NCI-H446 treated with DMSO at 0.1 percent for 48 hours (cell line): ENCODE results near the gene APOBEC3C.
"Not testable (repeated sequence)": the region's sequence is repeated elsewhere in the genome, so short reads cannot be mapped to it uniquely, and the experiment has no call there.

Experiments
- DNase-seq: peaks from one replicate; lab custom pipeline; 2025; lab: John Stamatoyannopoulos, UW

APOBEC3C gene

DNA sequence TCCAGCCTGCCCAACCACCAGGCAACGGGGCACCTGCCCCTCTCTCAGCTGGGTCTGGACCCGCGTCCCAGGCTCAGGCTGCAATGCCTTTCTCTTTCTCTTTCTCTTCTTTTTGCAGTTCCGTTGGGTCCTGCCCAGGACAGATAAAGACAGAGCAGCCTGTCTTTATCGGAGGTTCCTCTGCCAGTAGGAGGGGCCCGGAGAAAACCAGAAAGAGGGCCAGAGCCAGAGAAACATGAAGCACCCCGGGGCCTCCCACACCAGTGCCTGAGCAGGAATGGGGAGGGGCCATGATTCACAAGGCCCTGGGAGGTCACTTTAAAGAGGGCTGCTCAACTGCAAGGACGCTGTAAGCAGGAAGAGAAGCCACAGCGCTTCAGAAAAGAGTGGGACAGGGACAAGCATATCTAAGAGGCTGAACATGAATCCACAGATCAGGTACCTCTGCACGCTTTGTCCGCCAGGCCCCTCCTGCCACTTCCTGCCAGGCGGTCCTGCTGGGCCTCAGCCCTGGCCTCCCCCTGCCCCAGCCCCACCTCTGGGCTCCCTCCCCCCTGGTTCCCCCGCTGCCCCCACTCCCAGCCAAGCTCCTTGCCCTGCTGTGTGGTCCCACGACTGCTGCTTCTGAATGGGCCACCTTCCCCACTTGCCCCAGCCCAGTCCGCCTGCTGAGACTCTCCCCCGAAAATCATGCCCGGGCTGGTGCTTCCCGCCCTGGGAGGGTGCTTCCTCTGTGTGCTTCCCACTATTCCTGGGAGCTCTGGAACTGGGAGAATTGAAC is at the start of gene APOBEC3C:
Gene APOBEC3C (plus strand): TSS at position 316 of the 781 bp plus-strand sequence. CDS start 106 bp downstream, at position 422.
- DNase-seq = no peak

DNA sequence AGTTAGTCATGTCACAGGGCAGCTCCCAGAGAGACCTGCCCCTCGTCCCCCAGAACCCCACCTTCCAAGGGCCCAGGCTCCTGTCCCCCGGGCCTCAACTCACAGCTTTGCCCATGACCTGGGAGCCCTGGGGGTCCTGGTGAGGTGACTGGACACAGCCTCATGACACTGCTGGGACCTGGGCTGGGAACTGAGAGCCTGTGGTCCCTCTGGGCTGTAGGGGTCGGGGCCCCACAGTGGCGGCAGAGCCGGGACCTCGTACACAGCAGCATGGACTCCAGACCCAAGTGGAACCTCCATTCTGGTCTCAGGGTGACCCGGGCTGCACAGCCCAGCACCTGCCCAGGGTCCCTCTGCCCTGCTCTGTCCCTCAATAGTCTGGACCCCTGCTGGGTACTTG is 49.8 kb upstream of the APOBEC3C start:
- no peak for DNase-seq

DNA sequence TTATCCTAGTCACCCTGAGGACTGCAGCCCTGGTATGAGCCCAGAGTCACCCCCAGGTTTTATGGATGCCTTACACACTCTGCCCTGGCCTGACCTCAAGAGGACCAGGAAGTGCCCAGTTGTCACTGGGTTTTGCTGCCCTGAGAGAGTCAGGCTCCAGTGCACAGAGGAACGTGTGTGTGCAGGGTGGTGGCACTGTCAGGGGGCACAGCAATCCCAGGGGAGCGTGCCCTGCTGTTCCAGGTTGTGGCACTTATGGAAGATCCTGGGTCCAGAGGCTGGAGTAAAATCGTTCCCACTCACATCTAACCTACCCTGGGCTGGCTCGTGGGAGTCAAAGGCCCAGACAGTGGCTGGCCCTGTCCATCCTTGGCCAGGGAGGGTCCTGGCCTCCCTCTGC is 49.1 kb upstream of the APOBEC3C start:
- DNase-seq = no peak

- no peak for DNase-seq
These were observed 48.3 kb upstream of the APOBEC3C start for GRCh38 chr22:38965614-38966379.

DNA sequence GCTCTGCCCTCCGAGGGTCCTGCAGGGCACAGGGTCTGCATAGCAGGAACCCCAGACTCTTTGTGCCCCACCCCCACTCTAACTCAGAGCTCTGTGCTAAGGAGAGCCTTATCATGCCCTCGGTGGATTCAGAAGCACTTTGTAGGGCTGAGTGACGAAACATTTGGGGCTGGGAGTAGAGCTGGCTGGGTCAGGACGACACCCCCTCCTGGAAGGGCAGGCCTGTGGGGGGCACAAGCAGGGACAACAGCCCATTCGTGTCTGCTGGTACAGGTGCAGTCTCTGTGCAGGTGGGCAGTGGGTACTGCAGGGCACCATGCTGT is 47.7 kb upstream of the APOBEC3C start:
- DNase-seq = no peak

DNA sequence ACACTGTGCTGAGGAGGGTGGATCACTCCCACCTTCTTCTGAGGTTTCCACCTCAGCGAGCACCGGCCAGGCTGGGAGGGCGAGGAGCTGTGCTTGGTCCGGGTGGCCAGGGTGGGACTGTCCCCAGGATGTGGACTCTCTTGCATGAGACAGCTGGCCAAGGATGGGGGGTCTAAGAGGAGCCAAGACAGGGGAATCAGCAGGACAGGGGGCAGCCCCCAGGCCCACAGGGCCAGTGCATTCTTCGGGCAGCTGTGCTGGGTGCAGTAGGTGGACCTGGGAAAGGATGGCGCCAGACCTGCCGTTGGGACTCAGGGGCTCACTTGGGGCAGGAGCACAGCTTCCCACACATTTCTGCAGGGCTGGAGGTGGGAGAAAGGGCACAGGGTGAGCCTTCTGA is 47.1 kb upstream of the APOBEC3C start:
- no peak for DNase-seq

GRCh38 chr22:38967451-38968450 is 46.3 kb upstream of the APOBEC3C start:
- DNase-seq = no peak

DNA sequence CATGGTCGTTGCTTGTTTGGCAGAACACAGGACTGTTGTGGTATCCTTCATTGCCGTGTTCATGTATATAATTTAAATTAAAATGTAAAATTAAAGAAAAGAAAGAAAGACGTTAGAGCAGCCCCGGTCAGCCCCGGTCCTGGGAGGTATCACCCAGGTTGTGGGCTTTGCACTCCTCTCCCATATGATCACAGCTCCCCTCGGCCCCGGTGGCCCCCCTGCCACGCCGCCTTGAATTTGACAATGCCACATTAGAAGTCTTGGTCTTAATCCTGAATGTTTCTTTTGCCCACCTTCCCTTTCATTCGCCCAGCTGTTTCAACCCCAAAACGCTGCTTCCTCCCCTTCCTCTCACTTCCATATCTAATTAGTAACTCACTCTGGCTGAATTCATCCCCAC is 45.3 kb upstream of the APOBEC3C start:
- no peak for DNase-seq

DNA sequence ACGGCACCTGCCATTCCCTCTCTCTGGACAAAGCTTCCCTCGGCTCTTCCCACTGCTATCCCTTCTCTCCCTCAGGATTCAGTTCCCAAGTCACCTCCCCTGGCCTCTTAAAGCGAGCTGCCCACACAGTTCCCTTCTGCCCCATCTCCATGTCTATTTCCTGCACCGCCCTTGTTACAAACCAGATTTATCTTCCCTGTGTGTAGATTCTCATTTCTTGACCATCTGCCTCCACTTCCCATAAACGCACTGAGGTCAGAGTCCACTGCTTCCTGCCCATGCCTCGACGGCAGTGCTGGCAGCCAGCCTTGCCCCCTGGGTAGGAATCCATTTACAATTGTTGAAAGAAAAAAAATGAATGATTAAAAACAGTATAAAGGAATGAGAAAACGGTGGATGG is 43.5 kb upstream of the APOBEC3C start:
- DNase-seq = no peak

DNA sequence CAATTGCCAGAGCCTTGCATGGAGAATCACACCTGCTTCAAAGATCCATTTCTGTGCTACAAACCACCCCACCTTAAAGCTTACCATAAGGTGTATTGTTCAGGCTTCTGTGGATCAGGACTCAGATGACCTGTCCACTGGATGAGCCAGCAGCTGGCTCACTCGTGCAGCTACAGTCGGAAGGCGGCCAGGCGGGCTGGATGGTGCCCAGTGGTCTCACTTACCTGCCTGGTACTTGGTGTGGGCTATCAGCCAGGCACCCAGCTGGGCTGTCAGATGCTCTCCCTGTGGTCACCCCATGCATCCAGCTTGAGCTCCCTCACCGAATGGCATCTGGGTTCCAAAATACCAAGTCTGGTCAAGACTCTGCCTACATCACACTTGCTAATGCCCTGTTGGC is 42.9 kb upstream of the APOBEC3C start:
- no peak for DNase-seq

DNA sequence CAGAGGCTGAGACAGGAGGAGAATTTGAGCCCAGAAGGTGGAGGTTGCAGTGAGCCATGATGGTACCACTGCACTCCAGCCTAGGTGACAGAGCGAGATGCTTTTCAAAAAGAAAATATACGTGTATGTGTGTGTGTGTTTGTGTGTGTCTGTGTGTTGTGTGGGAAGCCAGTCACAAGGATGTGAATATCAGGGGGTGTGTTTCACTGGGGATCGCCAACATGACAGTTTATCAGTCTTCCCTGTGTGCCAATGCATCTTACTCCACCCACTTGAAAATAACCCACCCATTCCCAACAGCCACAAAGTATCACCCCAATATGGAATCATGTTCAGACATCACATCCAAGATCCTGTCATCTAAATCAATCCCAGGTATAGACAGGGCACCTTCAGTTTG is 42.3 kb upstream of the APOBEC3C start:
- no peak for DNase-seq

DNA sequence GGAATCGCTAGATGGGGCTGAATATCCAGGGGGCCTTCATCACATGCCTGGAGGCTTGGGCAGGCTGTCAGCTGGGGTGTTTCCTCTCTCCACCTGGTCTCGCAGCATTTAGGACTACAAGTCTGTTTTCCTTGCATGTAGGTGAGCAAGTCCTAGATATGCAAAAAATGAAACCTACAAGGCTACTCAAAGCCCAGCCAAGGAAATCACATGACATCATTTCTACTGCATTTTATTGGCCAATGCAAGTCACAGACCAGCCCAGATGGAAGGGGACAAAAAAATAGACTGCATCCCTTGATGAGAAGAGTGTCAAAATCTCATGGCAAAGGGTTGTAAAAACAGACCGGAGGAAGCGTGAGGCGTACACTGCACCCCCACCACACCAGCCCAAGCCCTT is 41.5 kb upstream of the APOBEC3C start:
- DNase-seq = no peak

DNA sequence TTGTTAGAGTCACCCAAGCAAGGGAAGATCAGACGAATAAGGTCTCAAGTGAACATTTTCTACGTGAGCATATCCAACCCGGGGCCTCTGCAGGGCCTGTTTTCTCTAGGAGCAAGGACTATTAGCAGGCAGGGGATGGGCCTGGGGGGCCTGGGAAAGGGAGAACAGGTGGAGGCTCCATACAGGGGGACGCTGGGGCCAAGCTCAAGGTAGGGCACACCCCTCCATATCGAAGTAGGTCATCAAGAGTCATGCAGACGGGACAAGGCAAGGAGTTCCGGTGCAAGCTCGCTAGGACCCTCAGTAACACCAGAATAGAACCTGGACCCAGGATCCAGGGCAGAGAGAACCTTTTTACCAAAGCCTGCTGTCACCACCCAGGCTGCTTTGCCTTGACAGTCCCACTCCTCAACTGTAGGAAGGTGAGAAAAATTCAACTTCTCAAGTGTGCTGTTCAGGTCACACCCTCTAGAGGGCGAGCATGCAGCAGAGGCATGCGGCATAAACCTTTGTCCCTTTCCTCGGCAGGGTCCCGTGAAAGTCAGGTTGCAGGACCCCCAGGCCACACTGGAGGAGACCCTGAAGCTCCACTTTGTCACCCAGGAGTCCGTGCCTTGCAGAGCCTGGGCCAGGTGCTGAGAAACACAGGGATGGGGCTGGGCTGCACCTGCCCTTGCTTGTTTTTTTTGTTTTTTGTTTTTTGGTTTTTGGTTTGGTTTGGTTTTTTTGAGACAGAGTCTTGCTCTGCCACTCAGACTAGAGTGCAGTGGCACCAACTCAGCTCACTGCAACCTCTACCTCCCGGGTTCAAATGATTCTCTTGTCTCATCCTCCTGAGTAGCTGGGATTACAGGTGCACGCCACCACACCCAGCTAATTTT is 40.5 kb upstream of the APOBEC3C start:
- no peak for DNase-seq

GRCh38 chr22:38974170-38974825 is 39.8 kb upstream of the APOBEC3C start:
- DNase-seq = no peak

DNA sequence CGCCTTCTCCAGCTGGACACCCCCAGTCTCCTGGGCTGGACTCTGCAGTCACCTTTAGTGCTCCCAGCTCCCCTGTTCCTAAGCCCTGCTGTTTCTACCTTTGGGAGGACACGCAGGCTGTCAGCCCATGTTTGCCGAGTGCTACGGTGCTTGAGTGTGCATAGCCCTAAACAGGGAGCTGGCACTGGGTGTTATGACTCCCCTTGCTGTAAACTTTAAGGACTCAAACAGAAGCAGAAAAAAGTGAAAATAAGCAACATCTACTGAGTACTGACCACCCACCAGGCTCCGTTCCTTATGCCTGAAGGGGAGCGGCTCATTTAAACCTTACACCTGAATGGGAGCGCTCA is 39.3 kb upstream of the APOBEC3C start:
- DNase-seq = no peak

GRCh38 chr22:38977289-38977688 is 36.8 kb upstream of the APOBEC3C start:
- DNase-seq = not testable (repeated sequence)

- DNase-seq = not testable (repeated sequence)
These were observed 33.5 kb upstream of the APOBEC3C start for GRCh38 chr22:38980587-38980986.

DNA sequence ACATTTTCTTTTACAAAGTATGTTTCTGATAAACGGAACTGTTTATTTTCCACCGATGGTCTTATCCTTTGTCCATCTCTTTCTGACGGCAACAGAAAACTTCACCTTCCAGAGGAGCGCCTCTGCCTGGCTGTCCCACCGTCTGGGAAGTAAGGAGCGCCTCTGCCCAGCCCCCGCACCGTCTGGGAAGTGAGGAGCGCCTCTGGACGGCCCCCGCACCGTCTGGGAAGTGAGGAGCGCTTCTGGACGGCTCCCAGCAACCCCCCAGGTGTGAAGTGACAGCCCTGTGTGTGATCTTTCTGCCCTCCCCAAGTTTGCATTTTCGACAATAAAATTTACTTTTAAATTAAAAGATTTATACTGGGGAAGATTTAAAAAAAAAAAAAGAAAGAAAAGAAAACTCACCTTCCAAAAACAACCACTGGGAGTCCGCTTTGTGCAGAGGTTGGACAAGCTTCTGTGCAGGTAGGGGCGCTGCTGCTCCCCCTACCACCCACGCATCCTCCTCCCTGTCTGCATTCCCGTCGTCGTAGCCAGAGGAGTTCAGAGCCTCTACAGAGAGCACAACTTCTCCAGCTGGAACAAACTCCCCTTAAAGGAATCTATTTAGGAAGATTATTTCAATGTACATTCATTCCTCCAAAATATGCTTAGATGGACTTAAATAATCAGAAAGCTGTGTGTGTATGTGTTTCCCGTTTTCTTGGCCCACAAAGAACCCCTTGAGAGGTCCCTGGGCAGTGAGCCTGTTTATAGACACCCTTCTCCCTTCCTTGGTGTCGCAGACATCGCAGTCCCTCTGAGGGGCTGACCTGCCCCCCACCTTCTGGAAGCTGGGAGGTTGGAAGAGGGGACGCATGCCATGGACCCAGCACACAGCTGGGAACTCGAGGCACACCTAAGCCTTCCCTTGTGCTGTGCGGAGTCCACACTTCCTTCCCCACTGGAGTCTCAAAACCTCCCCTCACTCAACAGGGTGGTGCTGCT is 32.8 kb upstream of the APOBEC3C start:
- DNase-seq = no peak
